ENCODE results near the gene RSPO1. TPM values are rescaled to one million over a fixed set of nuclear protein-coding genes. Genes with fewer than 3 reads are reported as not detected.

Gene RSPO1
- total and polyA plus RNA-seq, 2 of the 13 experiments (the other 11 are each of a cell fraction or from before 2014, with no cell fraction given), result not detected

DNA sequence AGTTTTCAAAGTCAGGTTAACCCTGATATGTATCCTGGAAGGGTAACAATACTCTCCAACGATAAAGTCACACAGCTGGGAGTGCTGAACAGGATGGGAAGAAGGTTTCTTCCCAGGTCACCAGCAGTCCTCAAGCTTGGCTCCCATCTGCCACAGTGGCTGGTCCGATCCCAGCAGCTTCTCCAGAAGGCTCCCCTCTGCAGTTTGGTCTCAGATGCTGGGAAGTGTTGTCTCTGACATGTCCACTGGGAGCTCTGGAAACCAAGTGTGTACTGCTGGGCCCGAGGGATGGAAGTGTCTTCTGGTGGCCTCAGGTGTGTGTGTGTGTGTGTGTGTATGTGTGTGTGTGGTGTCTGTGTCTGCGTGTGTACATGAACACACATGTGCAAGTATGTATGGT lies 22.5 kb downstream of the RSPO1 start (continued):
- TF ChIP-seq NONO (IDR thresholded peaks at IDR 0.05), result no peak
- TF ChIP-seq NONO (CRISPR knock-in tag; conservative IDR thresholded peaks at IDR 0.05), result no peak
- TF ChIP-seq GATAD2A (CRISPR knock-in tag; IDR thresholded peaks at IDR 0.05), result no peak
- TF ChIP-seq ASH2L (IDR thresholded peaks at IDR 0.05; ENCODE audit: insufficient read length, low read depth, low read length), result no peak
- TF ChIP-seq ZIK1 (CRISPR knock-in tag; IDR thresholded peaks at IDR 0.05; ENCODE audit: borderline replicate concordance, low read depth), result no peak
- TF ChIP-seq, protein P1, sequence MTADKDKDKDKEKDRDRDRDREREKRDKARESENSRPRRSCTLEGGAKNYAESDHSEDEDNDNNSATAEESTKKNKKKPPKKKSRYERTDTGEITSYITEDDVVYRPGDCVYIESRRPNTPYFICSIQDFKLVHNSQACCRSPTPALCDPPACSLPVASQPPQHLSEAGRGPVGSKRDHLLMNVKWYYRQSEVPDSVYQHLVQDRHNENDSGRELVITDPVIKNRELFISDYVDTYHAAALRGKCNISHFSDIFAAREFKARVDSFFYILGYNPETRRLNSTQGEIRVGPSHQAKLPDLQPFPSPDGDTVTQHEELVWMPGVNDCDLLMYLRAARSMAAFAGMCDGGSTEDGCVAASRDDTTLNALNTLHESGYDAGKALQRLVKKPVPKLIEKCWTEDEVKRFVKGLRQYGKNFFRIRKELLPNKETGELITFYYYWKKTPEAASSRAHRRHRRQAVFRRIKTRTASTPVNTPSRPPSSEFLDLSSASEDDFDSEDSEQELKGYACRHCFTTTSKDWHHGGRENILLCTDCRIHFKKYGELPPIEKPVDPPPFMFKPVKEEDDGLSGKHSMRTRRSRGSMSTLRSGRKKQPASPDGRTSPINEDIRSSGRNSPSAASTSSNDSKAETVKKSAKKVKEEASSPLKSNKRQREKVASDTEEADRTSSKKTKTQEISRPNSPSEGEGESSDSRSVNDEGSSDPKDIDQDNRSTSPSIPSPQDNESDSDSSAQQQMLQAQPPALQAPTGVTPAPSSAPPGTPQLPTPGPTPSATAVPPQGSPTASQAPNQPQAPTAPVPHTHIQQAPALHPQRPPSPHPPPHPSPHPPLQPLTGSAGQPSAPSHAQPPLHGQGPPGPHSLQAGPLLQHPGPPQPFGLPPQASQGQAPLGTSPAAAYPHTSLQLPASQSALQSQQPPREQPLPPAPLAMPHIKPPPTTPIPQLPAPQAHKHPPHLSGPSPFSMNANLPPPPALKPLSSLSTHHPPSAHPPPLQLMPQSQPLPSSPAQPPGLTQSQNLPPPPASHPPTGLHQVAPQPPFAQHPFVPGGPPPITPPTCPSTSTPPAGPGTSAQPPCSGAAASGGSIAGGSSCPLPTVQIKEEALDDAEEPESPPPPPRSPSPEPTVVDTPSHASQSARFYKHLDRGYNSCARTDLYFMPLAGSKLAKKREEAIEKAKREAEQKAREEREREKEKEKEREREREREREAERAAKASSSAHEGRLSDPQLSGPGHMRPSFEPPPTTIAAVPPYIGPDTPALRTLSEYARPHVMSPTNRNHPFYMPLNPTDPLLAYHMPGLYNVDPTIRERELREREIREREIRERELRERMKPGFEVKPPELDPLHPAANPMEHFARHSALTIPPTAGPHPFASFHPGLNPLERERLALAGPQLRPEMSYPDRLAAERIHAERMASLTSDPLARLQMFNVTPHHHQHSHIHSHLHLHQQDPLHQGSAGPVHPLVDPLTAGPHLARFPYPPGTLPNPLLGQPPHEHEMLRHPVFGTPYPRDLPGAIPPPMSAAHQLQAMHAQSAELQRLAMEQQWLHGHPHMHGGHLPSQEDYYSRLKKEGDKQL (CRISPR knock-in tag; IDR thresholded peaks at IDR 0.05; ENCODE audit: low read depth), result no peak
- no peak for TF ChIP-seq ZNF451 (CRISPR knock-in tag; IDR thresholded peaks at IDR 0.05)
- no peak for TF ChIP-seq KAT7 (CRISPR knock-in tag; IDR thresholded peaks at IDR 0.05; ENCODE audit: borderline replicate concordance)
- no peak for TF ChIP-seq MATR3 (CRISPR knock-in tag; IDR thresholded peaks at IDR 0.05)
- no peak for TF ChIP-seq NFRKB (IDR thresholded peaks at IDR 0.05)
- TF ChIP-seq, protein P2, sequence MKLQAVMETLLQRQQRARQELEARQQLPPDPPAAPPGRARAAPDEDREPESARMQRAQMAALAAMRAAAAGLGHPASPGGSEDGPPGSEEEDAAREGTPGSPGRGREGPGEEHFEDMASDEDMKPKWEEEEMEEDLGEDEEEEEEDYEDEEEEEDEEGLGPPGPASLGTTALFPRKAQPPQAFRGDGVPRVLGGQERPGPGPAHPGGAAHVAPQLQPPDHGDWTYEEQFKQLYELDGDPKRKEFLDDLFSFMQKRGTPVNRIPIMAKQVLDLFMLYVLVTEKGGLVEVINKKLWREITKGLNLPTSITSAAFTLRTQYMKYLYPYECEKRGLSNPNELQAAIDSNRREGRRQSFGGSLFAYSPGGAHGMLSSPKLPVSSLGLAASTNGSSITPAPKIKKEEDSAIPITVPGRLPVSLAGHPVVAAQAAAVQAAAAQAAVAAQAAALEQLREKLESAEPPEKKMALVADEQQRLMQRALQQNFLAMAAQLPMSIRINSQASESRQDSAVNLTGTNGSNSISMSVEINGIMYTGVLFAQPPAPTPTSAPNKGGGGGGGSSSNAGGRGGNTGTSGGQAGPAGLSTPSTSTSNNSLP (IDR thresholded peaks at IDR 0.05; ENCODE audit: low read depth, low read length), result no peak
- TF ChIP-seq ZEB1 (IDR thresholded peaks at IDR 0.05; ENCODE audit: insufficient replicate concordance, low read depth), result no peak
